SK-N-SH treated with all-trans-retinoic acid at 6 μM for 48 hours (cell line): ENCODE measurements around the gene COLGALT1.

Experiments
- ATAC-seq: fragments of 200-7000 bp; cut with Tn5 transposase; 3 replicates; pipeline ENCODE4 v1.9.1; 2020; ENCODE audit warnings: mild to moderate bottlenecking, moderate library complexity
- ARNTL ChIP-seq: fragments of 450-650 bp; formaldehyde crosslinking; IDR thresholded peaks from 2 replicates; pipeline ENCODE4 v1.5.0; 2020; ENCODE audit warnings: low read depth, mild to moderate bottlenecking, moderate library complexity, borderline replicate concordance
- BACH2 ChIP-seq: fragments of 250-450 bp; sonication (Bioruptor Pico); IDR thresholded peaks from 2 replicates; pipeline ENCODE4 v1.9.0; 2021; ENCODE audit warnings: mild to moderate bottlenecking, borderline replicate concordance
- CREB5 ChIP-seq: fragments of 250-450 bp; sonication (Bioruptor Pico); IDR thresholded peaks from 2 replicates; pipeline ENCODE4 v1.5.1; 2020; ENCODE audit warnings: low read depth, mild to moderate bottlenecking, moderate library complexity
- CSDC2 ChIP-seq: fragments of 250-450 bp; sonication (Bioruptor Pico); IDR thresholded peaks from 2 replicates; pipeline ENCODE4 v1.5.0; 2020; ENCODE audit warnings: mild to moderate bottlenecking, moderate library complexity
- CSRNP3 ChIP-seq: fragments of 250-450 bp; sonication (Bioruptor Pico); IDR thresholded peaks from 2 replicates; pipeline ENCODE4 v1.5.1; 2021; ENCODE audit warnings: mild to moderate bottlenecking, moderate library complexity
- ESRRG ChIP-seq: fragments of 250-450 bp; sonication (Bioruptor Pico); IDR thresholded peaks from 2 replicates; pipeline ENCODE4 v1.6.1; 2021; ENCODE audit warnings: mild to moderate bottlenecking
- GLIS3 ChIP-seq: fragments of 250-450 bp; sonication (Bioruptor Pico); IDR thresholded peaks from 2 replicates; pipeline ENCODE4 v1.5.0; 2020; ENCODE audit warnings: mild to moderate bottlenecking, moderate library complexity
- ISL1 ChIP-seq: fragments of 250-450 bp; sonication (Bioruptor Pico); IDR thresholded peaks from 2 replicates; pipeline ENCODE4 v2.1.2; 2022; ENCODE audit warnings: mild to moderate bottlenecking, moderate library complexity
- OSR1 ChIP-seq: fragments of 250-450 bp; sonication (Bioruptor Pico); IDR thresholded peaks from 2 replicates; pipeline ENCODE4 v1.8.0; 2022; ENCODE audit warnings: moderate library complexity, mild to moderate bottlenecking, inconsistent platforms
- PATZ1 ChIP-seq: fragments of 250-450 bp; sonication (Bioruptor Pico); IDR thresholded peaks from 2 replicates; pipeline ENCODE4 v1.8.0; 2020; ENCODE audit warnings: mild to moderate bottlenecking, moderate library complexity, borderline replicate concordance
- POU6F1 ChIP-seq: fragments of 250-450 bp; sonication (Bioruptor Pico); IDR thresholded peaks from 2 replicates; pipeline ENCODE4 v1.8.0; 2021; ENCODE audit warnings: low read depth, mild to moderate bottlenecking, moderate library complexity, borderline replicate concordance
- RARB ChIP-seq: fragments of 250-450 bp; sonication (Bioruptor Pico); IDR thresholded peaks from 2 replicates; pipeline ENCODE4 v1.8.0; 2021; ENCODE audit warnings: mild to moderate bottlenecking, moderate library complexity
- SNAI2 ChIP-seq: fragments of 250-450 bp; sonication (Bioruptor Pico); IDR thresholded peaks from 2 replicates; pipeline ENCODE4 v1.5.0; 2020; ENCODE audit warnings: mild to moderate bottlenecking, moderate library complexity
- TCF4 ChIP-seq: fragments of 250-450 bp; sonication (Bioruptor Pico); IDR thresholded peaks from 2 replicates; pipeline ENCODE4 v1.8.0; 2021; ENCODE audit warnings: mild to moderate bottlenecking, moderate library complexity, borderline replicate concordance
- TOX ChIP-seq: fragments of 250-450 bp; sonication (Bioruptor Pico); IDR thresholded peaks from 2 replicates; pipeline ENCODE4 v1.8.0; 2021; ENCODE audit warnings: mild to moderate bottlenecking, moderate library complexity, borderline replicate concordance
- TSHZ2 ChIP-seq: fragments of 250-450 bp; sonication (Bioruptor Pico); IDR thresholded peaks from 2 replicates; pipeline ENCODE4 v1.5.0; 2020; ENCODE audit warnings: mild to moderate bottlenecking, moderate library complexity
- ZC3H10 ChIP-seq: fragments of 250-450 bp; sonication (Bioruptor Pico); IDR thresholded peaks from 2 replicates; pipeline ENCODE4 v1.5.1; 2021; ENCODE audit warnings: mild to moderate bottlenecking, moderate library complexity
- ZFP30 ChIP-seq: fragments of 450-650 bp; formaldehyde crosslinking; IDR thresholded peaks from 2 replicates; pipeline ENCODE4 v1.5.0; 2022; ENCODE audit warnings: mild to moderate bottlenecking, moderate library complexity
- ZNF565 ChIP-seq: fragments of 450-650 bp; formaldehyde crosslinking; conservative IDR thresholded peaks from 2 replicates; pipeline ENCODE4 v1.5.0; 2020; ENCODE audit warnings: low read depth, mild to moderate bottlenecking, moderate library complexity
- ZNF70 ChIP-seq: fragments of 450-650 bp; formaldehyde crosslinking; IDR thresholded peaks from 2 replicates; pipeline ENCODE4 v1.5.0; 2020; ENCODE audit warnings: mild to moderate bottlenecking, moderate library complexity
- ZNF8 ChIP-seq: fragments of 450-650 bp; formaldehyde crosslinking; IDR thresholded peaks from 2 replicates; pipeline ENCODE4 v1.5.0; 2020; ENCODE audit warnings: mild to moderate bottlenecking, moderate library complexity

Gene COLGALT1

GRCh38 chr19:17607936-17608335 lies 52.5 kb downstream of the COLGALT1 start:
- ATAC-seq, result no peak
- TF ChIP-seq ZNF565 (no peak), BACH2 (CRISPR knock-in tag) (no peak), ESRRG (CRISPR knock-in tag) (no peak), ISL1 (no peak), SNAI2 (no peak), OSR1 (CRISPR knock-in tag) (no peak), CREB5 (CRISPR knock-in tag) (no peak), ZC3H10 (CRISPR knock-in tag) (no peak), TSHZ2 (no peak), CSDC2 (CRISPR knock-in tag) (no peak), TOX (CRISPR knock-in tag) (no peak), POU6F1 (CRISPR knock-in tag) (no peak), GLIS3 (CRISPR knock-in tag) (no peak), ARNTL (no peak), PATZ1 (CRISPR knock-in tag) (no peak), ZNF8 (CRISPR knock-in tag) (no peak), CSRNP3 (no peak), ZFP30 (CRISPR knock-in tag) (no peak), ZNF70 (CRISPR knock-in tag) (no peak)

- ATAC-seq, result peak; percentile 43; the same call in 2 of the 3 replicates
- TF ChIP-seq RARB (CRISPR knock-in tag), result no peak
- no peak for TF ChIP-seq TOX (CRISPR knock-in tag)
- TF ChIP-seq CREB5 (CRISPR knock-in tag), result no peak
- no peak for TF ChIP-seq ZNF565
Measured at GRCh38 chr19:17610384-17610783, 54.9 kb downstream of the COLGALT1 start.

GRCh38 chr19:17611462-17612244 lies 56.2 kb downstream of the COLGALT1 start:
- no peak for ATAC-seq
- TF ChIP-seq TCF4 (CRISPR knock-in tag), result no peak
- TF ChIP-seq CSRNP3, result no peak
- TF ChIP-seq ZFP30 (CRISPR knock-in tag), result no peak
- TF ChIP-seq PATZ1 (CRISPR knock-in tag), result no peak
- TF ChIP-seq BACH2 (CRISPR knock-in tag), result no peak
- no peak for TF ChIP-seq ARNTL
- TF ChIP-seq GLIS3 (CRISPR knock-in tag), result no peak
- no peak for TF ChIP-seq ZC3H10 (CRISPR knock-in tag)
- no peak for TF ChIP-seq SNAI2
